PC-3 (cell line): ENCODE results near the gene AIFM1. TPM values are rescaled to one million over a fixed set of nuclear protein-coding genes. Genes with fewer than 3 reads are reported as not detected.

Experiments
- ATAC-seq: fragments of 200-7000 bp; cut with Tn5 transposase; 2 replicates; pipeline ENCODE4 v1.9.1; 2020; ENCODE audit warnings: mild to moderate bottlenecking, moderate library complexity
- BruUV-seq: library from RNA; stranded (reverse); fragments of 400-500 nt; replicated peaks from 2 replicates; lab custom pipeline; 2021; lab: Mats Ljungman, UMichigan
- CTCF ChIA-PET: fragments of 300-600 bp; sonication (Branson Sonifier 250); formaldehyde crosslinking; loops from one replicate; lab custom pipeline; 2022; ENCODE audit warnings: antibody characterized with exemption; lab: Charles Lee
- POLR2A ChIA-PET: fragments of 300-600 bp; sonication (Branson Sonifier 250); formaldehyde crosslinking; loops from one replicate; lab custom pipeline; 2022; ENCODE audit warnings: antibody characterized with exemption; ENCODE audit not compliant: unreplicated experiment; lab: Charles Lee
- DNase-seq: peaks from one replicate; pipeline ENCODE4 v3.0.0-alpha.2; 2015
- H2AFZ ChIP-seq: fragments of 300-600 bp; sonication (generic); 2 replicates; pipeline ENCODE4 v1.6.0; 2016; ENCODE audit warnings: antibody characterized with exemption, low read length
- H3F3A ChIP-seq: fragments of 300-600 bp; sonication (generic); one replicate; pipeline ENCODE4 v1.6.0; 2017; ENCODE audit warnings: antibody characterized with exemption, low read length, control low read depth, mild to moderate bottlenecking; ENCODE audit not compliant: unreplicated experiment
- H3K27ac ChIP-seq: fragments of 300-600 bp; sonication (generic); 2 replicates; pipeline ENCODE4 v1.5.1; 2016; ENCODE audit warnings: mild to moderate bottlenecking, low read length
- H3K27me3 ChIP-seq: fragments of 300-600 bp; sonication (generic); 2 replicates; pipeline ENCODE4 v1.6.1; 2016; ENCODE audit warnings: low read length, mixed read lengths
- H3K36me3 ChIP-seq: fragments of 300-600 bp; sonication (generic); 2 replicates; pipeline ENCODE4 v1.6.1; 2016; ENCODE audit warnings: low read depth, mixed run types, low read length, mixed read lengths
- H3K4me1 ChIP-seq: fragments of 300-600 bp; sonication (generic); 2 replicates; pipeline ENCODE4 v1.5.1; 2016; ENCODE audit warnings: low read length; ENCODE audit not compliant: insufficient read depth
- H3K4me2 ChIP-seq: fragments of 300-600 bp; sonication (generic); 2 replicates; pipeline ENCODE4 v1.6.0; 2016; ENCODE audit warnings: low read length
- H3K4me3 ChIP-seq: fragments of 300-600 bp; sonication (generic); 2 replicates; pipeline ENCODE4 v1.5.1; 2016; ENCODE audit warnings: mild to moderate bottlenecking, low read length, mixed read lengths
- H3K79me2 ChIP-seq: fragments of 300-600 bp; sonication (generic); 2 replicates; pipeline ENCODE4 v1.6.1; 2017; ENCODE audit warnings: low read length, mixed read lengths
- H3K9ac ChIP-seq: fragments of 300-600 bp; sonication (generic); 2 replicates; pipeline ENCODE4 v1.6.0; 2016; ENCODE audit warnings: mild to moderate bottlenecking, low read length
- H3K9me2 ChIP-seq: fragments of 300-600 bp; sonication (generic); replicated peaks from 2 replicates; pipeline ENCODE4 v1.6.1; 2016; ENCODE audit warnings: mixed run types, low read length, mixed read lengths
- H3K9me3 ChIP-seq: fragments of 300-600 bp; sonication (generic); 2 replicates; pipeline ENCODE4 v1.6.1; 2016; ENCODE audit warnings: low read length, mixed read lengths
- H4K20me1 ChIP-seq: fragments of 300-600 bp; sonication (generic); 2 replicates; pipeline ENCODE4 v1.6.1; 2016; ENCODE audit warnings: low read length, mixed read lengths
- CTCF ChIP-seq: fragments of 300-600 bp; sonication (generic); conservative IDR thresholded peaks from 2 replicates; pipeline ENCODE4 v1.5.1; 2017; ENCODE audit warnings: antibody characterized with exemption, low read depth, mild to moderate bottlenecking, low read length
- EZH2 ChIP-seq: fragments of 300-600 bp; sonication (generic); IDR thresholded peaks from one replicate; pipeline ENCODE4 v1.6.1; 2017; ENCODE audit warnings: antibody characterized with exemption, mild to moderate bottlenecking, low read length; ENCODE audit not compliant: unreplicated experiment
- EZH2phosphoT487 ChIP-seq: fragments of 300-600 bp; sonication (generic); IDR thresholded peaks from 2 replicates; pipeline ENCODE4 v1.6.1; 2018; ENCODE audit warnings: mild to moderate bottlenecking, antibody characterized with exemption, low read length, borderline replicate concordance
- intact Hi-C: fragments of 100-400 bp; cut with micrococcal nuclease; formaldehyde crosslinking; loops from 2 replicates; pipeline ENCODE4 v1.9.0; 2023
- total RNA-seq: library from RNA; depleted of rRNA; stranded (reverse); fragments of >200 nt; gene quantifications from 2 replicates; pipeline ENCODE4 v1.2.3, GENCODE V29; 2014

AIFM1 gene
- total RNA-seq, 1 experiment from 2014 or later = 51.8 TPM

GRCh38 chrX:130176354-130176776, 10.7 kb upstream of the AIFM1 start:
- H3K4me1 ChIP-seq = peaks cover 20% of the 10 kb centered on the region
- TF ChIP-seq CTCF = no peak
- no peak for TF ChIP-seq EZH2
- TF ChIP-seq EZH2phosphoT487 = no peak
- no peak overlapping the region for H3K9ac ChIP-seq
- H4K20me1 ChIP-seq = no peaks in the 10 kb centered on the region
- H3K4me3 ChIP-seq = no peak overlapping the region
- intact Hi-C loops = no loop called here
- H3K4me2 ChIP-seq = no peak overlapping the region
- no TSS peak for BruUV-seq
- no peaks in the 10 kb centered on the region for H3K9me3 ChIP-seq
- no peaks in the 10 kb centered on the region for H3F3A ChIP-seq
- H3K9me2 ChIP-seq = no peaks in the 10 kb centered on the region
- H3K79me2 ChIP-seq = no peaks in the 10 kb centered on the region
- CTCF ChIA-PET = no interaction called here
- no peaks in the 10 kb centered on the region for H3K36me3 ChIP-seq
- ATAC-seq = no peak
- H2AFZ ChIP-seq = no peak overlapping the region
- DNase-seq = no peak
- no peaks in the 10 kb centered on the region for H3K27me3 ChIP-seq
- no peak overlapping the region for H3K27ac ChIP-seq
- POLR2A ChIA-PET = interaction anchor here (0.6 kb wide), 1 partner anchor 10 kb away, joined by 3 read pairs; the partner anchor contains the start of gene AIFM1

GRCh38 chrX:130174937-130175336, 9.3 kb upstream of the AIFM1 start:
- ATAC-seq (no peak), DNase-seq (no peak)
- Histone ChIP-seq H3K9me3 (no peaks in the 10 kb centered on the region), H3K4me3 (no peak overlapping the region), H3K27ac (no peak overlapping the region), H3K9me2 (no peaks in the 10 kb centered on the region), H2AFZ (no peak overlapping the region), H3K4me1 (peaks cover 20% of the 10 kb centered on the region), H3F3A (no peaks in the 10 kb centered on the region), H4K20me1 (no peaks in the 10 kb centered on the region), H3K9ac (no peak overlapping the region), H3K79me2 (no peaks in the 10 kb centered on the region), H3K27me3 (no peaks in the 10 kb centered on the region), H3K4me2 (no peak overlapping the region), H3K36me3 (no peaks in the 10 kb centered on the region)
- ChIA-PET POLR2A (no interaction called here), CTCF (no interaction called here)
- intact Hi-C loops = no loop called here
- TF ChIP-seq EZH2 (no peak), CTCF (no peak), EZH2phosphoT487 (no peak)
- BruUV-seq = no TSS peak

GRCh38 chrX:130174045-130174704, 8.5 kb upstream of the AIFM1 start:
- BruUV-seq = no TSS peak
- Histone ChIP-seq H3K4me1 (peaks cover 20% of the 10 kb centered on the region), H2AFZ (peak overlapping the region; percentile 62), H3K4me3 (no peak overlapping the region), H4K20me1 (no peaks in the 10 kb centered on the region), H3K27ac (peak overlapping the region; percentile 70), H3K9ac (0 out of 2 replicates have a peak overlapping the region, but pooled peaks have one; percentile 49), H3K36me3 (no peaks in the 10 kb centered on the region), H3K27me3 (no peaks in the 10 kb centered on the region), H3K4me2 (peak overlapping the region; percentile 65), H3K9me3 (no peaks in the 10 kb centered on the region), H3K79me2 (no peaks in the 10 kb centered on the region), H3F3A (no peaks in the 10 kb centered on the region), H3K9me2 (no peaks in the 10 kb centered on the region)
- intact Hi-C loops = no loop called here
- no peak for TF ChIP-seq EZH2
- no peak for TF ChIP-seq CTCF
- no peak for TF ChIP-seq EZH2phosphoT487
- DNase-seq = peak; percentile 61
- peak; percentile 80 for ATAC-seq
- CTCF ChIA-PET = no interaction called here
- POLR2A ChIA-PET = interaction anchor here (0.5 to 0.9 kb wide), 4 partner anchors 15 to 192 kb away, joined by 3 to 16 read pairs (median 3); partner anchors contain the start of gene BCORL1
